Thyroid gland (tissue), 4 donors: ENCODE data around the gene FASTKD3.

Experiments used
- CTCF ChIP-seq, 6 experiments: fragments of 200-600 bp in 3 of 6; fragments of 450-650 bp in 3 of 6; sonication (generic) in 3 of 6; IDR thresholded peaks; one replicate each; pipeline ENCODE4 v1.5.1; 2016 to 2019; ENCODE audit warnings: antibody characterized with exemption in 6 of 6, mild to moderate bottlenecking in 2 of 6, inconsistent platforms in 1 of 6, moderate library complexity in 1 of 6
- POLR2A ChIP-seq, 2 donors: fragments of 450-650 bp; IDR thresholded peaks; one replicate each; pipeline ENCODE4 v1.6.1; 2017; ENCODE audit warnings: antibody characterized with exemption in 2 of 2, mild to moderate bottlenecking in 2 of 2, moderate library complexity in 1 of 2

DNA sequence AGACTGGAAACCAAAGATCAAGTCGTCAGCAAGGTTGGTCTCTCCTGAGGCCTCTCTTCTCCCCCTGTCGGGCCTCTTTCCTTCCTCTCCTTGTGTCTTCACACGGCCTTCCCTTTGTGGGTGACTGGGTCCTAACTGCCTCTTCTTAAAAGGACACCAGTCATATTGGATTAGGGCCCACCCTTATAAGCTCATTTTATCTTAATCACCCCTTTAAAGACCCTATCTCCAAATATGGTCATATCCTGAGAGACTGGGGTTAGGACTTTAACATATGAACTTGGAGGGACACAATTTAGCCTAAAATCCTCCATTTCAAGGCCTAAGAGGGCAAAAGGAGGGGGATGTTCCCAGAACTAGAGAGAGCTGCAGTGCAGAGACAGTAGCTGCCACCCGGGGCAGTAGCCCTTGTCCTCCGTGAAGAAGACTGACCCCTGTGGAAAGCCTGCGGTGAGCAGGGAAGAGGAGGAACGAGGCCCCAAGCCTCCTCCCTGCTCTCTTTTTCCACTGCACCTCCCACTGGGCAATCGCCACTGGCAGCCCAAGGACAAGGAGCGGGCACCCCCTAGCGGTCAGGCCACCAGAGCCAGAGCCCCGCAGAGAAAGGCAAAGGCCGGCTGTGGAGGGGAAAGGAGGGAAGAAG, 52.8 kb downstream of the FASTKD3 start:
- TF ChIP-seq CTCF (IDR thresholded peaks at IDR 0.05) (peak; percentile 56 to 94 (median 90)), POLR2A (IDR thresholded peaks at IDR 0.05) (no peak)
